NCI-H748 treated with DMSO at 0.1 percent for 48 hours (cell line): ENCODE results near the gene P2RX5.

Source experiments
- DNase-seq: peaks from one replicate; lab custom pipeline; 2025; lab: John Stamatoyannopoulos, UW

Gene P2RX5

DNA sequence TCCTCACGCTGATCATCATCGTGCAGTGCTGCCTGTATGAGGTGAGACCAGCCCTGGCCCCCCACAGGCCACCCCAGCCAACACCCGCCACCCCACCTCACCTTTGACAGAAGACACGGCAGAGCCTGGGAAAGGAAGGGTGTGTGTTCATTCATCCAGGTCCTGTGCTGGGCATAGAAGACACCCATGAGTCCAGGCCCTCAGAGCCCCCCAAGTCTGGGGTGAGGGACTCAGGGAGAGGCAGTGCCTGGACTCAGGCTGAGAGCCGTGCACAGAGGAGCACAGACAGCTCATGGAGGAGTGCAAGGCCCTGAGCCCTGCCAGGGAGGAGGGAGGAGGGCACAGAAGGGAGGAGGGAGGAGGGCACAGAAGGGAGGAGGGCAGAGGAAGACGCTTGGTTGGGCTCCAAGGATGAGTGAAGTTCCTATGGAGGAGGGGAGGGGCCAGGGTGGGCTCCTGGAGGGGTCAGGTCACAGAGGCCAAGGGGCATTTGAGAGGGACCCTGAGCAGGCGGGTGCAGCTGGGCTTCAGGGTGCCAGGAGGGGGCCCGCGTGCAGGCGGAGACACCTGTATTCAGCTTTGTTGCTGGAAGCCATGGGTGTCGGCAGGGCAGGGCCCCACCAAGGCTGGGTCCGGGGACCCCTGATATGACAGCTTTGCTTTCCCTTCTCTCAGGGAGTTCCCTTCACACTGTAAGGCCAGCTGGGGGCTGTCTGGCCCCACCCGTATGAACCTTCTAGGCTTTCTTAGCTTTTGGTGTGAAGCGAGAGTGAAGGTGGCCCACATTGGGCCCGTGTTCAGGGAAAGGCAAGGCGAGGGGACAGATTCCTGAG is 39.0 kb downstream of the P2RX5 start:
- no peak for DNase-seq

DNA sequence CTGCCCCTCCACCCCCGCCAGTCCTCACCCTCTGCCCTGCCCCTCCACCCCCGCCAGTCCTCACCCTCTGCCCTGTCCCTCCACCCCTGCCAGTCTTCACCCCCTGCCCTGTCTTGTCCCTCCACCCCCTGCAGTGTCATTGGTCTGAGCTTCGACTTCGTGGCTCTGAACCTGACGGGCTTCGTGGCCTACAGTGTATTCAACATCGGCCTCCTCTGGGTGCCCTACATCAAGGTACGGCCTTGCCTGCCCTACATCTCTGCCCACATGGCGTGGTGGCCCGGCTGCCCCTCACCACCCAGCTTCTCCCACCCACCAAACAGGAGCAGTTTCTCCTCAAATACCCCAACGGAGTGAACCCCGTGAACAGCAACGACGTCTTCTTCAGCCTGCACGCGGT is 39.6 kb downstream of the P2RX5 start:
- no peak for DNase-seq

DNA sequence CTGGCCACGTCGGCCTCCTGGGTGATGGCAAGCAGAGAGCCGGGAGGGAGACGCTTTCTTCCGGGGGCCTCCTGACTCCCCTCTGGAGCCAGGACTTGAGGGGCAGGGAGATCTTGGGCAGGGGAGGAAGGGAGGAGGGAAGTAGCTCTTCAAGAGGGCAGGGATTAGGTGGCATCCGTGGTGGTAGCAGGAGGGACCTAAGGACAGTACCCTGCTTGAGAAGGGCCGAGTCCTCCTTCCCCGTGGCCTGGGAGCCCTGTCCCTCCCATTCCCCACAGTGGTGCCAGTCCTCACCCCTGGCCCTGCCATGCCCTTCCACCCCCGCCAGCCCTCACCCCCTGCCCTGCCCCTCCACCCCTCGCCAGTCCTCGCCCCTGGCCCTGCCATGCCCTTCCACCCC is 40.2 kb downstream of the P2RX5 start:
- no peak for DNase-seq

DNA sequence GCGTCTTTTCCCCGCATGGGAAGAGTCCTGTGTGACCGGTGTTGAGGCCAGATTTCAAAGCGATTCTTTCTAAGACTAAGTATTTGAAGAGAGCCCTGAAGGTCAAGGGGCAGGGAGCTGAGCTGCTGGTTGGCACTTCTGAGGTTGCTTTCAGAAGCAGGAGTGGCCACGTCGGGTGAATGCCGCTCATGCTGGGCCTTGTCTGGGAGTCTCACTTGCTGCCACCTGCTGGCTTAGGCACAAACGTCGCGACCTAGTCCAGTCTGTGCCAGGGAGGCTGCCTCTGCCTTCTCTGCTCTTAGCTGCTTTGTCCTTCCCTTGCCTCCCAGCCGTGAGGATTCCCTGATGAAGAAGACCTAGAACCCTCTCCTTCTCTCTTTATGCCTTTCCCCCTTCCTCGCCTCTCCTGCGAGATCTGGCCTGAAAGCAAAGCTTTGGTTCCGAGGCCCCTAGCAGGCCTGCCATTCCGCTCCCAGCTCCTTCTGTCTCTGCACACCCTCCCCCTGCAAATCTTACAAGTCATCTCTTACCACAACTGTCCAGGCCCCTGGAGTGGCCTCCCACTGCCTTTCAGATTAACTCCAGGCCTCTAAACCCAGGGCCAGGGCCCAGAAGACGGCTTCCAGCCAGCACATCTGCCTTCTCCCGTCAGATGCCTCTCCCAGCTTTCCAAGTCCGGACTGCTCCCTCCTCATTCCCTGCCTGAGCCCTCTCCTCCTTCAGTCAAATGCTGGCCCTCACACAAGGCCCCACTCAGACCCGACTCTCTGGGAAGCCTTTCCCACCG is 48.0 kb downstream of the P2RX5 start:
- DNase-seq: peak; percentile 8

DNA sequence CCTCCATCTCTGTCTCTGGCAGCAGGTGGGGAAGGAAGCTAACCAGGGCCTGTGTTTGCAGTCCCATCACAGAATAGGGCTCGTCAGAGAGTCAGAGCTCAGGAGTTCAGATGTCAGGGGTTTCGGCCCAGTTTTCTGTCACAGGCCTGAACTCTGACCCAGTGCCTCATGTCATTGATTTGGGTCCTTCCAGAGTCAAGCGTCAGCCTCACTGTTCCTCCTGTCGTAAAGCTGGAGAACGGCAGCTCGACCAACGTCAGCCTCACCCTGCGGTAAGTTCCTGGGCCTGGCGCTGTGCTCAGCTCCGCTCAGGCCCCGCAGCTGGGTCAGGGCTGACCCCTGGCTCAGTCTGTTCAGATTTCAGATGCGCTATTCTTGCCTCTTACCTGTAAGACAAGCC is 48.7 kb downstream of the P2RX5 start:
- no peak for DNase-seq

DNA sequence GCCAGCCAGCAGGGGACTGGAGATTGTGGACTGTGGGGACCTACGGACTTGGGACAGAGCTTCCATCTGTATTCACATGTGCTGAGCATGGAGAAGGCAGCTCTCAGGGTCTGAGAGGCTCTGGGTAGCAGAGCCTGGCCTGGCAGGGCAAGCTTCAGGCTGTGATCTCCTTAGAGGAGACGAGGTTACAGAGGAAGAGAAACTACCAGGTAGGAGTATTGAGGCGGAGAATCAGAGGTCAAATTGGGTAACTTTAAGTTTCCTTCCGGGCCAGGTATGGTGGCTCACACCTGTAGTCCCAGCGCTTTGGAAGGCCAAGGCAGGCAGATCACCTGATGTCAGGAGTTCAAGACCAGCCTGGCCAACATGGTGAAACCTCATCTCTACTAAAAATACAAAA is 50.6 kb downstream of the P2RX5 start:
- DNase-seq: no peak

DNA sequence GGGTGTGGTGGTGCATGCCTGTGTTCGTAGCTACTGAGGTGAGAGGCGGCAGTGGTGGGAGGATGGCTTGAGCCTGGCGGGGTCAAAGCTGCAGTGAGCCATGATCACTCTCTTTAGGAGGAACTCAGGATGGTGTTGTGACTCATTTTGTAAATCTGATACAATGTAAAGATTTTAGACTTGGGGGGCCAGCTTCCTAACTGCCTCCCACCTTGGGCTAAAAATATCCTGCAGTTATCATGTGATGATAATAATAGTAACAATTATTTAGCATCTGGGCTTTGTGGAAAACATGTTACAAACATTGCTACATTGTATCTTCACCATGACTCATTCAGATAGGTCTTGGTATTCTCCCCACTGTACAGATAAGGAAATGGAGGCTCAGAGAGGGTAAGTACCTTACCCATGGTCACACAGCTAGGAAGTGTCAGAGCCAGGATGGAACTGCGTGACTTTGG is 52.0 kb downstream of the P2RX5 start:
- no peak for DNase-seq

DNA sequence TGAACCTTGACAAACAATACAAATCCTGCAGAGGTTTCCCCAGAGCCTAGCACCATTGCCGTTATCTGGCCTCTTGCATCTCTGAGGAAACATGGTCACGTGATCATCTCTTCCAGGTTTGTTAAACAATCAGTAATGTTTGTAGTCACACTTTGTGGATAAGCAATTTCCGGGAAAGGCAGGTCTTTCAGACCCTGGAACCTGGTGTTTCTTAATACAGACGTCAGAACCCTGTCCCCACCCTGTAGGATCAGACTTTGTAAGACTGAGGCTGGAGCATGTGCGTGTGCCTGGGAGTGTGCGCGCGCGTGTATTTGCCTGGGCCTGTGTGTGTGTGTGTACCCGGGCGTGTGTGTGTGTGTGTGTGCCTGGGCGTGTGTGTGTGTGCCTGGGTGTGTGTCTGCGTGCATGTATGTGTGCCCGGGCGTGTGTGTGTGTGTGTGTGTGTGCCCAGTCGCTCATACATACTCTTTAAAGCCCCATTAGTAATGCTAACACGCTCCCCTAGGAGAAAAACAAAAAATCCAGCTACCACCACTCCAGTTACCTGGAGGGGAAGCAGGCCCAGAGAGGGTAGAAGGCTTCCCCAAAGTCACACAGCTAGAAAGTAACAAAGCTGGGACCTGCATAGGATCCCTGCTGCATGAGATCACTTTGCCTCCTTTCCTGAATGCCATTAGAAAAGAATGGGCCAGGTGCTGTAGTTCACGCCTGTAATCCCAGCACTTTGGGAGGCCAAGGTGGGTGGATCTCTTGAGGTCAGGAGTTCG is 54.1 kb downstream of the P2RX5 start:
- no peak for DNase-seq

DNA sequence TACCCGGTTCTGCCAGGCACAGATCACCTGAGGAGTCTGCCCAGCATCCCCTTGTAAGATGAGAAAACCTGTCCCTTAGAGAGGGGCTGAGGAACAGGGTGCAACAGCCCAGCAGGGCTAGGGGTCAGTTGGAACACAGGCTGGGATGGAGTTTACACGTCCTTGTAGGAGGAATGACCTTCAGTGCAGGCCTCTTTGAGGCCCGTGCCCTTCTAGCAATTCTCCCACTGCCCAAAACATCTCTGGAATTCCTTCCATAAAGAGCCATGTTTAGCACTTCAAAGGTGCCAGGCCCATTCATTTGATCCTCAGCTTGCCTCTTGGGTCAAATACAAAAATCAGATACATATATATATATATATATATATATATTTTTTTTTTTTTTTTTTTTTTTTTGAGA is 54.9 kb downstream of the P2RX5 start:
- no peak for DNase-seq

DNA sequence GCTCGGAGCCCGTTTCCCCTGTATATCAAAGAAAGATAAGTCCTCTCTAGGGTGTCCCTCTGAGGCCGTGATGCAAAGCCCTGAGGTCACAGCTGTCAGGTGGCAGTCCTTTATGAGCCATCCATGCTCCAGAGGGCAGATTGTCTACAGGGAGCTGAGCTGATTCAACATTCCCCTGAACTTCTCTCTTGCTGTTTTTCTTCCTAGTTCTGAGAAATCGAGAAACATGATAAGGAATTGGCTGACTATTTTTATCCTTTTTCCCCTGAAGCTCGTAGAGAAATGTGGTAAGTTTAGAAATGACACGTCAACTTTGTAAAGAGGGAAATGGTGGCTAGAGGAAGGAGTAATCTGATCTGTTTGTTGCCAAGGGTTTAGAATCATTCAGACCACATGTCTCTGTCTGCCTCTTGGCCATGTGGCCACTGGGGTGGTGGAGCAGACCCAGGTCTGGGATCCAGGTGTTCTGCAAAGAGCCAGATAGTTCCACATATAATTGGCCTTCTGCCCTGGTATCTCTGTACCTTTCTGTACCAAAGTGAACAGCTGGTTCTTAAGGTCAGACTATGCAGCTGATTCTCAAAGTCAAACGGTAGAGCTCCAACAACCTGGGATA is 55.9 kb downstream of the P2RX5 start:
- no peak for DNase-seq

DNA sequence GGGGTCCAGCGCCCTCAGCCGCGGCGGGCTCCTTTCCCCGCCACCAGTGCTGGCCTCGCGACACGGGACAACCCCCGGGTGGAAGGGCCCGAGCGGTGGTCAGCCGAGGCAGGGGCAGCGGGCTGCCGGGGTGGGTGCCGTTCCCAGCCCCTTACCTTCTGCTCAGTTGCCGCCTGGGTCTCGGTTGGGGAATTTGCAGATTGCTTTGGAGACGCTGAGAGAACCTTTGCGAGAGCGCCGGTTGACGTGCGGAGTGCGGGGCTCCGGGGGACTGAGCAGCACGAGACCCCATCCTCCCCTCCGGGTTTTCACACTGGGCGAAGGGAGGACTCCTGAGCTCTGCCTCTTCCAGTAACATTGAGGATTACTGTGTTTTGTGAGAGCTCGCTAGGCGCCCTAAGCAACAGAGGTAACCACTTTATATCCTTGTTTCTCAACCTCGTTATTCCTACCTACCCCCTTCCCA is 59.0 kb downstream of the P2RX5 start:
- DNase-seq: no peak

DNA sequence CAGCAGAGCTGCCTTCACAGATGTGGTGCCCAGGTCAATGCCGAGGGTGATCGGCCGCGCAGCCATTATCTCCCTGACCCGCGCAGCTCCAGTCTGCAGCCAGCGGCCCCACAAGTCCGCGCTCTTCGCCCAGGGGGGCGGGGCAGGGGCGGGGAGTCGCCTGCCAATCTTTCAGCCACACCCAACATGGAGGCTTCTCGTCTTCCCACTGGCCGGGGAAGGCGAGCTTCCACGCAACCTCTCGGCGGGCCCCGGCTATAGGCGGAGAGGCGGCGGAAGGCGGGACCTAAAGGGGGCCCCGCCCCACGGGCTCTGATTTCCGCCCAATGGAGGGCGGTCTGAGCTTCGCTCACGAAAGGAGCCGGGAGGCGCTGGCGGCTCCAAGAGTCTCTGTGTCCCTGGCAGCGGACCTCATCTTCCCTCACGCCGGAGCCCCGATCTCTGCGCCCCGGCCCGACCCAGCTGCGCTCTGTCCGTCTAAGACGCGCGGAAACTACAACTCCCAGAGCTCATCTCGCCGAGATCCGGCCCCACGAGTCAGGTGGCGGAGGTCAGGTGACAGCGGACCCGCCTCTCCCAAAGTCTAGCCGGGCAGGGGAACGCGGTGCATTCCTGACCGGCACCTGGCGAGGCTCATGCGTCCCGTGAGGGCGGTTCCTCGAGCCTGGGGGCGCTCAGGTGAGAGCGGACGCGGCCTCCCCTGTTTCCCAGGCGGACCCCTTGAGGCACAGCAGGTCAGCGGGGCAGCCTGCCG is 59.6 kb downstream of the P2RX5 start, which contains the start of the genes CTNS and SHPK:
Gene CTNS, plus strand, starts transcription at position 607 of the 754 bp plus-strand sequence. CDS start 3,447 bp downstream, outside the sequence.
Gene SHPK, minus strand, starts transcription at position 97 of the 754 bp plus-strand sequence. Its CDS starts 31 bp downstream, at position 66.
- peak; percentile 97 for DNase-seq

DNA sequence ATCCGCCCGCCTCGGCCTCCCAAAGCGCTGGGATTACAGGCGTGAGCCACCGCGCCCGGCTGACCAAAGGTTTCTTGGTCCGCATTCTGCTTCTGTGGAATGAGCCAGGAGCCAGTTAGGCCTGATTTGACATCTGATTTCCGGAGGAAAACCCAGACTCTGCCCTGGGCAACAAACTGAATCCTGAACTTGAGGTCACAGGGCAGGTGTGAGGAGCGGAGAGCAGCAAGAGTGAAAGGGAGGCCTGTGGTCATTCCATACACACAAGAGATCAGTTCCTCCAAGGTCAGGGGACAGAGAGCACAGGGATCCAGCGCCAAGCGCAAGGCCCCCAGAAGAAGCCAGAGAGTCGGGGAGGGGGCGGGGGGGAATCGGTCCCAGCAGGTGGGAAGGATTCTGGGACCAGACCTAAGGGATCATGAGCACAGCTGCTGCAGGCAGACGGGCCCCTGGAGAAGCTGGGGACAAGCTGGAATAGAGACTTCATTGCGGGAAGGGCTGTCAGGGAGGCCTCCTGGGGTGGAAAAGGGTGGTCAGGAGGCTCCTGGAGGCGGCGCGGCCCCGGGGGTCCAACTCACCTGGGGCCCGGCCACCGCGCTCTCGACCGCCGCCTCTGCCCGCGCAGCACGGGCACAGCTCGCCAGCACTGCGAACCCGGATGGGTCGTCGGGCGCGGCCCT is 60.3 kb downstream of the P2RX5 start:
- DNase-seq: no peak

DNA sequence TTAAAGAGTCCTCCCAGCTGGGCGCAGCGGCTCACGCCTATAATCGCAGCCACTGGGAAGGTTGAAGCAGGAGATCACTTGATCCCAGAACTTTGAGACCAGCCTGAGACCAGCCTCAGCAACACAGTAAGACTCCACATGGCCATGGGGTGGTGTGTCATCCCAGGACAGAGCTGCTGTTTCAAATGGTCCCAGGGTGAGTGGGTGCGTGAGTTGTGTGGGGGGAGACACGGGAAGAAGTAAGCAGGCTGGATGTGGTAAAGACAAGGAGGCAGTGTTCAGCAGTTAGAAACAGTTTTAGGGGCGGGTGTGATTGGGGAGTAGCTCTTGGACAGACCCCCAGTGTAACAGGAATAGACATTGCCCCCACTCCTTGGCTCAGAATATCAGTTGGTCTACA is 63.7 kb downstream of the P2RX5 start:
- no peak for DNase-seq

DNA sequence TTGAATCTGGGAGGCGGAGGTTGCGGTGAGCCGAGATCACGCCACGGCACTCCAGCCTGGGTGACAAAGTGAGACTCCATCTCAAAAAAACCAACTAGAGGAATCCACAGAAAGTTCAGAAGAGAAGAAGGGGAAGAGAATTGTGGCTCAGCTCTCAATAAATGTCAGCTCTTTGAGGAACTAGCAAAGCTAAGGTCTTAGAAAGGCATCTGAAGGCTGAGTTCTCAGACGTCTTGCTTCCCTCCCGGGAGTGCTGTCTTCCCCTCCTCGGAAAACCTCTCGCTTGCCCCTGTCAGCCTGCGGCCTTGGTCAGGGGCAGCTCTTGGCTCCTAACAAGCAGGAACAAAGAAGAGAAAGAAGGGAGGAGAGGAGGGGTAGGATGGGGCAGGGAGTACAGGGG is 65.2 kb downstream of the P2RX5 start:
- DNase-seq: no peak

DNA sequence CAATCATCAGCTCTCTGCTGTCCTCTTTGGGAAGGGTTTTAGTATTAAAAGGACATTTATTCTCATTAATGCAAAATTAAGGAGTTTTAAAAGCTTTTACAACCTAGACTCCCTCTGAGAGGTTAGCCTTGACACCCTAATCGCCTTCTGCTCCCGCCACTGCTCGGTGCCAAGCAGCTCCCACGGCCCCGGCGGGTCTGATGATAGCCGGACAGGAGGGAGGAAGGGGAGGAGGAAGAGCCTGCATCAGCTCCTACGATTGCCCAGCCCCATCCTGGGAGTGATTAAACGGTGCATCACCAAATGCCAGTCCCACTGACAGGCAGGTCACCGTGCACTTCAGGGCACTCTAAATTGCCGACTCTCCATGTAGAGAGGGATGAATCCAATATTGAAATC is 68.2 kb downstream of the P2RX5 start:
- no peak for DNase-seq

DNA sequence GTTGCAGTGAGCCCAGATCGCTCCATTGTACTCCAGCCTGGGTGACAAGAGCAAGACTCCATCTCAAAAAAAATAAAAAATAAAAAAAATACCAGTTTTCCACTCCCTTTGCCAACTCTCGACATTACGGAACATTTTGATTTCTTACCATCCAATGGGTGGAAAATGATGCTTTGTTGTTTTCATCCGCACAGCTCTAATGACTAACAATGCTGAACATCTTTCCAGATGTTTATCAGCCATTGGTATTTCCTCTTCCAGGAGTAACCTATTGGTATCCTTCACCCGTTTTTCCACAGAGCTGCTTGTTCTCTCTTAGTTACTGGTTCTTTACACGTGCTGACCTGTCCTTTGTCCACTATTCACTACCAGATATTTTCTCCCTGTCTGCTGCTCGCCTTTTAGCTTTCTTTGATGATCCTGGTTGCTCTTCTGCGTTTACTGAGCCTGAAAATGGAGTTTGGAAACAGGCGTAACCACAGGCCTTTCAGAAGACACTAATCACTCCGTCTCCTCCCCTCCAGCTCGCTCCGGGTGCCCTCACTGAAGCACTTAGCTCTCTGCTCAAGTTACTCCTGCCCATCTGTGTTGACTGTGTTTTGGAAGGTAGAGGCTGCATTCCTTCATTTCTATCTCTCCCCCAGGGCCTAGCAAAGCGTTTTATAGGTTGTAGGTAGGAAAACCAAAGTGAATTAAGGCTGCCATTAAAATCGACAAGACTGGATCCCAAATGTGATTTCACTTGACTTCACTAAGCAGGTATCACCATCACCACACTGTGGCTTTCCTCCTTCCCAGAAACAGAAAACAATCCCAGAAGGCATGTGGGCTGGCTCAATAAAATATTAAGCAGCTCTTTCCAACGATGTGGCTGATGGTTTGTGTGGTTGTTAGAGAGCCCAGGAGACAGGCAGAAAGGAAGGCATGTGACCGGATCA is 68.9 kb downstream of the P2RX5 start:
- DNase-seq: no peak
